ENCODE results near the gene MGAM2.

Gene MGAM2

DNA sequence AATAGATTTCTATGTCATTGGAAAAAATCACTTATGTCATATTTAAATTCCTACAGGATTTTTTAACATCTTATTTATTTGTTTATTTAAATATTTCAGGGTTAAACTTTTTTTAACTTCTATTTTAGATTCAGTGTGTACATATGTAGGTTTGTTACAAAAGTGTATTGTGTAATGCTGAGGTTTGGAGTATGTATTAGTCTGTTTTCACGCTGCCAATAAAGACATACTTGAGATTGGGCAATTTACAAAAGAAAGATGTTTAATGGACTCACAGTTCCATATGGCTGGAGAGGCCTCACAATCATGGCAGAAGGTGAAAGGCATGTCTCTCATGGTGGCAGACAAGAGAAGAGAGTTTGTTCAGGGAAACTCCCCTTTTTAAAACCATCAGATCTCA lies 65.4 kb downstream of the MGAM2 start:
- ChIA-PET CTCF (no interaction called here), POLR2A (no interaction called here)
- no peak for DNase-seq (ENCODE audit: extremely low spot score)
- TF ChIP-seq, protein P1, sequence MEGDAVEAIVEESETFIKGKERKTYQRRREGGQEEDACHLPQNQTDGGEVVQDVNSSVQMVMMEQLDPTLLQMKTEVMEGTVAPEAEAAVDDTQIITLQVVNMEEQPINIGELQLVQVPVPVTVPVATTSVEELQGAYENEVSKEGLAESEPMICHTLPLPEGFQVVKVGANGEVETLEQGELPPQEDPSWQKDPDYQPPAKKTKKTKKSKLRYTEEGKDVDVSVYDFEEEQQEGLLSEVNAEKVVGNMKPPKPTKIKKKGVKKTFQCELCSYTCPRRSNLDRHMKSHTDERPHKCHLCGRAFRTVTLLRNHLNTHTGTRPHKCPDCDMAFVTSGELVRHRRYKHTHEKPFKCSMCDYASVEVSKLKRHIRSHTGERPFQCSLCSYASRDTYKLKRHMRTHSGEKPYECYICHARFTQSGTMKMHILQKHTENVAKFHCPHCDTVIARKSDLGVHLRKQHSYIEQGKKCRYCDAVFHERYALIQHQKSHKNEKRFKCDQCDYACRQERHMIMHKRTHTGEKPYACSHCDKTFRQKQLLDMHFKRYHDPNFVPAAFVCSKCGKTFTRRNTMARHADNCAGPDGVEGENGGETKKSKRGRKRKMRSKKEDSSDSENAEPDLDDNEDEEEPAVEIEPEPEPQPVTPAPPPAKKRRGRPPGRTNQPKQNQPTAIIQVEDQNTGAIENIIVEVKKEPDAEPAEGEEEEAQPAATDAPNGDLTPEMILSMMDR (IDR thresholded peaks at IDR 0.05; ENCODE audit: control extremely low read depth, extremely low read depth, low read depth, missing control alignments) = no peak

DNA sequence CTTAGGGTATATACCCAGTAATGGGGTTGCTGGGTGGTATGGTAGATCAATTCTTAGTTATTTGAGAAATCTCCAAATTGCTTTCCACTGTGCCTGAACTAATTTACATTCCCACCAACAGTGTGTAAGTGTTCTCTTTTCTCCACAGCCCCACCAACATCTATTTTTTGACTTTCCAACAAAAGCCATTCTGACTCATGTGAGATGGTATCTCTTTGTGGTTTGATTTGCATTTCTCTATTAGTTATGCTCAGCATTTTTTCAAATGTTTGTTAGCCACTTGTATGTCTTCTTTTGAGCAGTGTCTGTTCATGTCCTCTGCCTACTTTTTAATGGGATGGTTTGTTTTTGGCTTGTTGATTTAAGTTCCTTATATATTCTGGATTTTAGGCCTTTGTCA lies 66.4 kb downstream of the MGAM2 start:
- ChIA-PET POLR2A (no interaction called here), CTCF (no interaction called here)
- TF ChIP-seq, protein P1 (IDR thresholded peaks at IDR 0.05; ENCODE audit: control extremely low read depth, extremely low read depth, low read depth, missing control alignments) = no peak
- no peak for DNase-seq (ENCODE audit: extremely low spot score)

- DNase-seq (ENCODE audit: extremely low spot score) = no peak
- TF ChIP-seq, protein P1 (IDR thresholded peaks at IDR 0.05; ENCODE audit: control extremely low read depth, extremely low read depth, low read depth, missing control alignments) = no peak
- POLR2A ChIA-PET = no interaction called here
- CTCF ChIA-PET = interaction anchor here (2.0 kb wide), 1 partner anchor 9 kb away, joined by 4 read pairs; no protein-coding TSS in a partner anchor
These were observed 68.9 kb downstream of the MGAM2 start for GRCh38 chr7:142180426-142180825.

GRCh38 chr7:142181211-142181610 lies 69.7 kb downstream of the MGAM2 start:
- ChIA-PET POLR2A (no interaction called here), CTCF (interaction anchor here (2.0 kb wide), 1 partner anchor 10 kb away, joined by 4 read pairs; no protein-coding TSS in a partner anchor)
- no peak for DNase-seq (ENCODE audit: extremely low spot score)
- TF ChIP-seq, protein P1 (IDR thresholded peaks at IDR 0.05; ENCODE audit: control extremely low read depth, extremely low read depth, low read depth, missing control alignments) = no peak

- ChIA-PET CTCF (interaction anchor here (1.2 to 2.0 kb wide), 2 partner anchors 11 to 18 kb away, joined by 4 read pairs; no protein-coding TSS in a partner anchor), POLR2A (no interaction called here)
- no peak for DNase-seq (ENCODE audit: extremely low spot score)
- TF ChIP-seq, protein P1 (IDR thresholded peaks at IDR 0.05; ENCODE audit: control extremely low read depth, extremely low read depth, low read depth, missing control alignments) = no peak
These were observed 70.4 kb downstream of the MGAM2 start for GRCh38 chr7:142181966-142182365.

- TF ChIP-seq, protein P1 (IDR thresholded peaks at IDR 0.05; ENCODE audit: control extremely low read depth, extremely low read depth, low read depth, missing control alignments) = no peak
- CTCF ChIA-PET = interaction anchor here (0.9 to 1.9 kb wide), 2 partner anchors 18 to 209 kb away, joined by 4 read pairs; no protein-coding TSS in a partner anchor
- no peak for DNase-seq (ENCODE audit: extremely low spot score)
- POLR2A ChIA-PET = no interaction called here
These were observed 73.6 kb downstream of the MGAM2 start for GRCh38 chr7:142185069-142185468.
